Bone marrow (tissue), 2 donors: ENCODE data around the gene PFDN4.
"Not testable (repeated sequence)": the region's sequence is repeated elsewhere in the genome, so short reads cannot be mapped to it uniquely, and the experiment has no call there.

Experiments
- DNase-seq, 2 donors: peaks; one replicate each; lab custom pipeline; 2025; lab: John Stamatoyannopoulos, UW

The PFDN4 gene

DNA sequence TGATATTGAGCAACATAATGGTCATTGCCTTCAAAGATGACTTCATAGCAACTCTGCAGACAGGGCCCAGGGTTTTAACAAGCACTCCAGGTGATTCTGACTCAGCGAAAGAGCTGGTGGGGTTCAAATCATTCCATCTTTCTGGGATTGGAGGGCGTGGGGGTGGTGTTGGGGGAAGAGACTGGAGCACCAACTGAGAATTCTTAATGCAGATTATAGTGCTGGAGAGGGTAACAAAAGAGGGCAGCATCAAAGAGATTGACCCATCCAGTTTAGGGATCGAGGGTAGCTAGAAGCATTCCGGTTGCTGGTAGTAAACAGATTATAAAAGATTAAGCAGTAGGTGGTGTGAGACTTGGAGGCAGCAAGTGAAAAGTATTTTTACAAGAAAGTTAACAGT, 15.9 kb downstream of the PFDN4 start:
- DNase-seq = no peak

DNA sequence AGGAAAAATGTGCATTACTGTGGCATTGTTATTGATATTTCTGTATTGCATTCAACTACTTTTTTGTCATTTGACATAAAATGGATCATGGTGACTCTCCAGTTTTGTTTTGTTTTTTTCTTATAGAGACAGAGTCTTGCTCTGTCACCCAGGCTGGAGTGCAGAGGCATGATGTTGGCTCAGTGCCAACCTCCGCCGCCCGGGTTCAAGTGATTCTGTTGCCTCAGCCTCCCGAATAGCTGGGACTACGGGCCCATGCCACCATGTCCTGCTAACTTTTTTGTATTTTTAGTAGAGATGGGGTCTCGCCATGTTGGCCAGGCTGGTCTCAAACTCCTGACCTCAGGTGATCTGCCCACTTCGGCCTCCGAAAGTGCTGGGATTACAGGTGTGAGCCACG, 16.8 kb downstream of the PFDN4 start:
- not testable (repeated sequence) for DNase-seq

DNA sequence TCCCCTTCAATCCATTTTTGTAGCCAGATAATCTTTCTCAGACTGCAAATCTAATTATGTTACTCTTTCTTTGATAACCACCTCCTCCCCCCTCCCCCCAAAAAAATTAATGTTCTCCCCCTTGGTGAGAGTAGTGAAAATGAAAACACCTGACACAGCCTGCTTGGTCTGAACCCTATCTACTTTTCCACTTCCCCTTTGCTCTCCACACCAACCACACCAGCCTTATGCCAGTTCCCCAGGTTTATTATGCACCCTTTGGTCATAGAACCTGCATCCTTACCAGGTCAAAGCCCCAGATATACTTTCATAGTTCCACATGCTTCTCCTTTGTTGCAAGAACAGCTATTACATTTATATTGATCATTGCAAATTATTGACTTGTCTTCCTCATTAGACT, 19.4 kb downstream of the PFDN4 start:
- DNase-seq = no peak

- DNase-seq = no peak
These were observed 19.9 kb downstream of the PFDN4 start for GRCh38 chr20:54227751-54228150.

- DNase-seq = no peak
These were observed 21.0 kb downstream of the PFDN4 start for GRCh38 chr20:54228841-54229240.

DNA sequence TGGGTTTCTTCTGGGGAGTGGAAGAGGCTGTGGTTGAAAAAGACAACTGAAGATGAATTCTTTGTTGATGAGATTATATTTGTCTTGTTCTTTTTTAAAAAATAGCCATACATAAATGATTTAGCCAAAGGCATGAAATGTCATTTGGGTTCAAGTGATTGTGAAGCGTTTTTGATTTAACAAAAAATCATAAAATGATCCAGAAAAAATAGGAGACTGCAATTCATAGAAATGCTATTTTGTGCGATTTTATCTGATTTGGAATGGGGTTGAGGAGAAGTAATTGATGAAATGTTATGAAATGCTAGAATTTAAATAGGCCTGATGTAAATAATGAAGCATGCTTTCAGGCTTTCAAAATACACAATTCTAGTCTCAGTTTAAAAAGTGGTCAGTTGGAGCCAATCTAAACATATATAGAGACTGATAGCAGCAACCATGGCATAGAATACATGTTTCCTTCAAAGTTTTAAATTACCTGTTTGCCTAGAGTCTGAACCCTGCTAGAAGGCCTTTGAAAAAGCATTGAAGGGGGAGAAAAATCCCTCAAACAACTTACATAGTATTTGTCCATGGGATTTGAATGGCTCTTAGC, 21.8 kb downstream of the PFDN4 start:
- DNase-seq = no peak

GRCh38 chr20:54231036-54231435, 23.1 kb downstream of the PFDN4 start:
- DNase-seq = no peak

GRCh38 chr20:54234991-54235390, 27.1 kb downstream of the PFDN4 start:
- DNase-seq = no peak

GRCh38 chr20:54237116-54237943, 29.4 kb downstream of the PFDN4 start:
- DNase-seq = no peak

GRCh38 chr20:54244113-54244512, 36.2 kb downstream of the PFDN4 start:
- DNase-seq = no peak

DNA sequence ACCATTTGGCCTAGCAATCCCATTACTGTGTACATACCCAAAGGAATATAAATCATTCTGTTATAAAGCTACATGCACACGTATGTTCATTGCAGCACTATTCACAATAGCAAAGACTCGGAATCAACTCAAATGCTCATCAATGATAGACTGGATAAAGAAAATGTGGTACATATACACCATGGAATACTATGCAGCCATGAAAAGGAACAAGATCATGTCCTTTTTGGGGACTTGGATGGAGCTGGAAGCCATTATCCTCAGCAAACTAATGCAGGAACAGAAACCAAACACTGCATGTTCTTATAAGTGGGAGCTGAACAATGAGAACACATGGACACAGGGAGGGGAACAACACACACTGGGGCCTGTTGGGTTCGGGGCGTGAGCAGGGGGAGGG, 40.8 kb downstream of the PFDN4 start:
- DNase-seq = not testable (repeated sequence)

- DNase-seq = no peak
These were observed 42.8 kb downstream of the PFDN4 start for GRCh38 chr20:54250691-54251090.

GRCh38 chr20:54251096-54251495, 43.2 kb downstream of the PFDN4 start:
- DNase-seq = no peak

GRCh38 chr20:54254596-54254995, 46.7 kb downstream of the PFDN4 start:
- DNase-seq = no peak

DNA sequence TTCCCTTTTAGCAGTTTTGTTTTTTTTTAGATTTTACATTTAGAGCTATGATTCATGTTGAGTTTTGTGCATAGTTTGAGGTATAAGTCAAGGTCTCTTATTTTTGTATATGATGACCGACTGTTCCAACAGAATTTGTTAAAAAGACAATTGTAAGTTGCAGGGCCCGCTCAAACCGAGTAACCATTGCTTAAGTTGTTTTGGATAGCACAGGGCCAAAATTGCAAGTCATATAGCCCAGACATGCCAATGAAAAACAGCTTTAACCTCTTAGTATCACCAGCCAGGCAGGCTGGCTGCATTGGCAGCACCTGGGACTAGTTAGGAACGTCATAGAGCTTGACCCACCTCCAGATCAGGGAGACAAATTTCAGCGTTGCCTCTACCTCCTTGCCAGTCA, 47.3 kb downstream of the PFDN4 start:
- DNase-seq = no peak

GRCh38 chr20:54256202-54256601, 48.3 kb downstream of the PFDN4 start:
- no peak for DNase-seq

- DNase-seq = no peak
These were observed 49.4 kb downstream of the PFDN4 start for GRCh38 chr20:54257071-54257816.

- DNase-seq = no peak
These were observed 52.2 kb downstream of the PFDN4 start for GRCh38 chr20:54260116-54260515.

DNA sequence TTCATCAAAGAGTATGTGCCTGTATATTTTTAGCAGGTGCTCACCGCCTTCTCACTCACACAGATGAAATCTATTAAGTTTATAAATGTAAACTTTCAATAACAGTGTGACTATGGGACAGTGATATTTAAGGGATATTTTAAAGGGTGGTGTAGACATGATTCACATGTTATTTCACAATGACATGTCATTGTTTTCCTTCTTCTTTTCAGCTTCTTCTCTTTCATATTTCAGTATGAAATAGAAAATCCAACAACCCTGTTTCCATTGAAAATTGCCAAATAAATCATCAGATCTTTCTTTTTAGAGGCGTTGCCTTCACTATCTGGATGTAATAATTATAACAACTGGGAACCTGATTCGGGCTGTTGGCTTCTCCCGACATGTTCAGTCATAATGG, 54.8 kb downstream of the PFDN4 start:
- DNase-seq = no peak

DNA sequence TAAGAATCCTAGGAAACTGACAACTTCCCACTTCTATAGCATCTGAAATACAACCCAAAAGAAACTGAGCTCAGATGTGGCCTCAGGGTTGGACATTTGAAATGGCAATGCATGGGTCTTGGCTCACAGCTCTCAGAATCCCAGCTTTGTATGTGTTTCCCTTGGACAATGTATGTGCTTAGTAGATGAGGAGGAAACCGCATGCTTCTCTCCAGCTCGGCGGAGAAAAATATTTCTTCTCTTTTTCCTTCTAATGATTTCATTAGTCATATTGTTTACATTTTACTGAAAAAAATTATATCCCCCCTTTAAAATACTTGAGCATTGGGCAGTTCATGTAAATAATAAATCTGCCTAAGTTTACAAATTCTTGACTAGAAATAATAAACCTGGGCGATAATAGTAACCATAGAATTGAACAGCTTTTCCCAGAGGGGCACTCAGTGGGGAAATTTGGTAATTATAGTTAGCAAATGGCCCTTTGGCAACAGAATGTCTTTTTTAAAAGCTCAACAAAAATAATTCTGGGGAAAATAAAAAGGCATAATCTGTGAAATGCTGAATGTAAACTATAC, 55.3 kb downstream of the PFDN4 start:
- DNase-seq = no peak

- not testable (repeated sequence) for DNase-seq
These were observed 57.9 kb downstream of the PFDN4 start for GRCh38 chr20:54265791-54266190.

DNA sequence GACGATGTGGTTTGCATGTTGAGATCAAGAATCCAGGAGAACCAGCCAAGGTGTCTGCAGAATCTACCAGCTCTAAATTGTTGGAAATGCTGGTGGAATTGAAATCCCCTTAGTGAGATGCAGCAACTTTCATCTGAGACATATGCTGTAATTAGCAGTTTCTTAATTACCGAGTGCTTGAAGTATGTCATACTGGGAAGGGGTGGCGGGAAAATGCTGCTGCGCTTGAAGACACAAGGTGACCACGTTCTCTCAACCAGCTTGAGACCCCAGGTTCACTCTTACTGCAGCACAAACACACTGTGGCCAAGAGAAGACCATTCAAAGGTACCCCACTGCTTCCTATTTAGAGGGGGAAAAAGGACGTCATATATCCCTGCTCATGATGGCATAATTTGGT, 59.0 kb downstream of the PFDN4 start:
- no peak for DNase-seq
